ENCODE measurements around the gene DLAT. TPM values are rescaled to one million over a fixed set of nuclear protein-coding genes. Genes with fewer than 3 reads are reported as not detected.
A peak's percentile ranks its signal among the peaks of the same experiment; 100 is the strongest.

The DLAT gene
- total RNA-seq (28.8 TPM), polyA plus RNA-seq (13.3 TPM)
- long read RNA-seq, donor 1, partial matches to known transcripts = 0 of 1 reads
- long read RNA-seq, donor 1, other reads (novel, unspliced or antisense) = 0 of 1 reads
- long read RNA-seq, donor 2 = 0 reads
- long read RNA-seq, donor 3, full-length matches to known transcripts = 7 of 7 reads
- long read RNA-seq, donor 3, partial matches to known transcripts = 0 of 7 reads
- long read RNA-seq, donor 3, other reads (novel, unspliced or antisense) = 0 of 7 reads
- long read RNA-seq, donor 4, full-length matches to known transcripts = 4 of 4 reads
- long read RNA-seq, donor 4, partial matches to known transcripts = 0 of 4 reads
- long read RNA-seq, donor 4, other reads (novel, unspliced or antisense) = 0 of 4 reads
- long read RNA-seq, donor 5, full-length matches to known transcripts = 7 of 7 reads
- long read RNA-seq, donor 5, partial matches to known transcripts = 0 of 7 reads
- long read RNA-seq, donor 5, other reads (novel, unspliced or antisense) = 0 of 7 reads
- long read RNA-seq, donor 6, full-length matches to known transcripts = 7 of 7 reads
- long read RNA-seq, donor 6, partial matches to known transcripts = 0 of 7 reads
- long read RNA-seq, donor 6, other reads (novel, unspliced or antisense) = 0 of 7 reads
- long read RNA-seq, donor 7, full-length matches to known transcripts = 10 of 15 reads
- long read RNA-seq, donor 7, partial matches to known transcripts = 5 of 15 reads
- long read RNA-seq, donor 7, other reads (novel, unspliced or antisense) = 0 of 15 reads
- long read RNA-seq, donor 8, full-length matches to known transcripts = 6 of 6 reads
- long read RNA-seq, donor 8, partial matches to known transcripts = 0 of 6 reads
- long read RNA-seq, donor 8, other reads (novel, unspliced or antisense) = 0 of 6 reads
- long read RNA-seq, donor 9 = 0 reads
- long read RNA-seq, donor 10, full-length matches to known transcripts = 3 of 3 reads
- long read RNA-seq, donor 10, partial matches to known transcripts = 0 of 3 reads
- long read RNA-seq, donor 10, other reads (novel, unspliced or antisense) = 0 of 3 reads

DNA sequence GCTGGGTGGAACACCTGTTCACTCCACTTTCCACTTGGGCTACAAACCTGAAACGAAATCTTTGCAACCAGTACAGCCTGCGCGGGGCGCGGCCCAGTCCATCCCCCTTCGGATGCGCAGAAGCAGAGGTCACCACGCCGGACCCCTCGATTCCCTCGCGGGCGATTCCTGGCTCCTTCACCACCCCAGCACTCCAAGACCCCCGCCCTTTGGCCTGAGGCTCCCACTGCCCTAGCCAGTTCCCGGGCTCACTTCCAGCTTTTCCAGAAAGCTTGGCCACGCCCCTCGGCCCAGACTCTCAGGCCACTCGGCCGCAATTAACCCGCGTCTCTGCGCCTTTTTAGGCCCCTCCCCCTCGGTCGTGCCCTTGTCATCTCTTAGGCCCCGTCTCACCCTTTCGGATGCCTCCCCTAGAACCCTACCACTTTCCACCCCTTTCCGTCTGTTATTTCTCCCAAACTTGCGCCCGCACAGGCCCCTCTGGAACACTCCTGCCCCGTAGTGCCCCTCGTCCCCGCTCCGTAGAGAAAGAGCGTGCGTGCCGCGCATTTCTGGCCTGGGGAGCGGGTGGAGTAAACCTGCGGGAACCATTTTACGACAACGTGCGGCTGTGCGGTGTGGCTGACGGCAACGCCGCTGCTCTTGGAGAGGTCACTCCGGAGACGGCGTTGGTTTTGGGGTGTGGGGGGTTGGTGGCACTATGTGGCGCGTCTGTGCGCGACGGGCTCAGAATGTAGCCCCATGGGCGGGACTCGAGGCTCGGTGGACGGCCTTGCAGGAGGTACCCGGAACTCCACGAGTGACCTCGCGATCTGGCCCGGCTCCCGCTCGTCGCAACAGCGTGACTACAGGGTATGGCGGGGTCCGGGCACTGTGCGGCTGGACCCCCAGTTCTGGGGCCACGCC lies at the start of gene DLAT:
Gene DLAT, plus strand, starts transcription at position 636 of the 906 bp plus-strand sequence. Its CDS starts 65 bp downstream, at position 701.
- Histone ChIP-seq H3K4me3 (ENCODE audit: low read length in 2 of 2) (peak within 1 kb of the TSS; percentile 69 to 99), H3K36me3 (ENCODE audit: control insufficient read depth in 2 of 2, insufficient read depth in 2 of 2, low read length in 1 of 2) (peaks cover 13 to 19% of the 10 kb centered on the region in 2 donors), H3K9me3 (ENCODE audit: control insufficient read depth in 2 of 2, insufficient read depth in 1 of 2, low read length in 1 of 2) (peaks cover 0 to 3% of the 10 kb centered on the region in 2 donors), H3K4me1 (ENCODE audit: control insufficient read depth in 2 of 2, insufficient read depth in 2 of 2, low read length in 2 of 2) (peaks cover 0 to 8% of the 10 kb centered on the region in 2 donors), H3K27ac (ENCODE audit: low read depth in 1 of 2, low read length in 1 of 2) (peak within 1 kb of the TSS; percentile 66 to 77), H3K27me3 (ENCODE audit: control insufficient read depth in 2 of 2, insufficient read depth in 1 of 2, low read length in 1 of 2) (no peaks in the 10 kb centered on the region)
- under 1% methylated on average over 71 of the region's 71 CpGs for WGBS
- peak; percentile 55 to 89 (median 70) for DNase-seq (ENCODE audit: low read depth in 6 of 9, low spot score in 9 of 9)

- peaks cover 2 to 29% of the 10 kb centered on the region in 2 donors for H3K27me3 ChIP-seq (ENCODE audit: control insufficient read depth in 2 of 2, insufficient read depth in 1 of 2, low read length in 1 of 2)
- 98% methylated on average over 7 of the region's 7 CpGs for WGBS
- H3K4me3 ChIP-seq (ENCODE audit: low read length in 2 of 2) = no peak overlapping the region
- no peak overlapping the region for H3K27ac ChIP-seq (ENCODE audit: low read depth in 1 of 2, low read length in 1 of 2)
- peaks cover 5 to 6% of the 10 kb centered on the region in 2 donors for H3K4me1 ChIP-seq (ENCODE audit: control insufficient read depth in 2 of 2, insufficient read depth in 2 of 2, low read length in 2 of 2)
- no peak for DNase-seq (ENCODE audit: low read depth in 6 of 9, low spot score in 9 of 9)
- H3K36me3 ChIP-seq (ENCODE audit: control insufficient read depth in 2 of 2, insufficient read depth in 2 of 2, low read length in 1 of 2) = no peaks in the 10 kb centered on the region
- H3K9me3 ChIP-seq (ENCODE audit: control insufficient read depth in 2 of 2, insufficient read depth in 1 of 2, low read length in 1 of 2) = no peaks in the 10 kb centered on the region
Observed at GRCh38 chr11:111976119-111976766, 49.0 kb upstream of the DLAT start.

- 61% methylated on average over 21 of the region's 21 CpGs for WGBS
- Histone ChIP-seq H3K36me3 (ENCODE audit: control insufficient read depth in 2 of 2, insufficient read depth in 2 of 2, low read length in 1 of 2) (no peaks in the 10 kb centered on the region), H3K4me1 (ENCODE audit: control insufficient read depth in 2 of 2, insufficient read depth in 2 of 2, low read length in 2 of 2) (peaks cover 5 to 6% of the 10 kb centered on the region in 2 donors), H3K9me3 (ENCODE audit: control insufficient read depth in 2 of 2, insufficient read depth in 1 of 2, low read length in 1 of 2) (no peaks in the 10 kb centered on the region), H3K4me3 (ENCODE audit: low read length in 2 of 2) (peak overlapping the region in 1 of 2 donors; percentile 47), H3K27ac (ENCODE audit: low read depth in 1 of 2, low read length in 1 of 2) (no peak overlapping the region), H3K27me3 (ENCODE audit: control insufficient read depth in 2 of 2, insufficient read depth in 1 of 2, low read length in 1 of 2) (peaks cover 2 to 29% of the 10 kb centered on the region in 2 donors)
- DNase-seq (ENCODE audit: low read depth in 6 of 9, low spot score in 9 of 9) = no peak
Observed at GRCh38 chr11:111976767-111977145, 48.5 kb upstream of the DLAT start.

DNA sequence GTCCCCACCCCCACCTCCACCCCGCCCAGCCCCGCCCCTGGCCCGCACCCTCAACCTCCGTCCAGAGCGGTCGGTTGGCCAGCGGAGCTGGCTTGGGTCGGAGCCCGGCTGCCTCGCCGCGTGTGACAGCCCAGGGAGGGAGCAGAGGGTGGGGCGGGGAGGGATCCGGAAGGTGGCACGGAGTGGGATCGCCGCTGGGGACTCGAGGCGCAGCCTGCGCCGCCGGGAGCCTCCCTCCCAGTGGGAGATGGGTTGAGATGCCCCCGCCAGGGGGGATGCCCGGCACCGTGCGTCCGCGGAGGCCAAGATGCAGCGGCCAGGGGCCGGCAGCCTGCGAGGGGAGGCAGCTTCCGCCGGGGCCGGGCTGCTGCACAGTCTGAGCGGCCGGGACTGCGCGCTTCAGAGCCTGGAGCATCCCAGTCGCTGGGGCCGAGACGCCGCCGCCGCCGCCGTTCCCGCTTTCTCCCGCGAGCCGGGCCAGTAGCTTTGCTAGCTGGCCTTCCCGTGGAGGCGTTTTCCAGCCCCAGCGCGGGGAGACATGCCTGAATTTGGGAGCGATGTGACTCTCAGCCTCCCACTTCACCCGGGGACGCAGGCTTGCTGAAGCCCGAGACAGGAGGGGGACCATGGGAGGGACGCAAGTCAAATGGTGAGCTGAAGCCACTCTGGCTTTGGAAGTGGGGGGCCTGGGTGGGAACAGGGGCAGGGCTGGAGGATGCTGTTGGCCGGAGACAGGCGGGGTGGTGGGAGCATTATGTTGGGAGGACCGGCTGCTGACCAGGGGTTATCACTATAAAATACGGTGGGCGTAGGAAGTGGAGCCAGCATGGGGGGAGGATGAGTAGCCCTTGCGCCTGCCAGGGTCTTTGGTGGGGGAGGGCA lies 47.8 kb upstream of the DLAT start:
- H3K36me3 ChIP-seq (ENCODE audit: control insufficient read depth in 2 of 2, insufficient read depth in 2 of 2, low read length in 1 of 2) = no peaks in the 10 kb centered on the region
- no peaks in the 10 kb centered on the region for H3K9me3 ChIP-seq (ENCODE audit: control insufficient read depth in 2 of 2, insufficient read depth in 1 of 2, low read length in 1 of 2)
- peaks cover 2 to 29% of the 10 kb centered on the region in 2 donors for H3K27me3 ChIP-seq (ENCODE audit: control insufficient read depth in 2 of 2, insufficient read depth in 1 of 2, low read length in 1 of 2)
- 6% methylated on average over 65 of the region's 65 CpGs for WGBS
- H3K4me3 ChIP-seq (ENCODE audit: low read length in 2 of 2) = peak overlapping the region; percentile 22 to 47
- H3K4me1 ChIP-seq (ENCODE audit: control insufficient read depth in 2 of 2, insufficient read depth in 2 of 2, low read length in 2 of 2) = peaks cover 5 to 6% of the 10 kb centered on the region in 2 donors
- H3K27ac ChIP-seq (ENCODE audit: low read depth in 1 of 2, low read length in 1 of 2) = no peak overlapping the region
- peak in 2 of 9 donors; percentile 3 to 10 for DNase-seq (ENCODE audit: low read depth in 6 of 9, low spot score in 9 of 9)

DNA sequence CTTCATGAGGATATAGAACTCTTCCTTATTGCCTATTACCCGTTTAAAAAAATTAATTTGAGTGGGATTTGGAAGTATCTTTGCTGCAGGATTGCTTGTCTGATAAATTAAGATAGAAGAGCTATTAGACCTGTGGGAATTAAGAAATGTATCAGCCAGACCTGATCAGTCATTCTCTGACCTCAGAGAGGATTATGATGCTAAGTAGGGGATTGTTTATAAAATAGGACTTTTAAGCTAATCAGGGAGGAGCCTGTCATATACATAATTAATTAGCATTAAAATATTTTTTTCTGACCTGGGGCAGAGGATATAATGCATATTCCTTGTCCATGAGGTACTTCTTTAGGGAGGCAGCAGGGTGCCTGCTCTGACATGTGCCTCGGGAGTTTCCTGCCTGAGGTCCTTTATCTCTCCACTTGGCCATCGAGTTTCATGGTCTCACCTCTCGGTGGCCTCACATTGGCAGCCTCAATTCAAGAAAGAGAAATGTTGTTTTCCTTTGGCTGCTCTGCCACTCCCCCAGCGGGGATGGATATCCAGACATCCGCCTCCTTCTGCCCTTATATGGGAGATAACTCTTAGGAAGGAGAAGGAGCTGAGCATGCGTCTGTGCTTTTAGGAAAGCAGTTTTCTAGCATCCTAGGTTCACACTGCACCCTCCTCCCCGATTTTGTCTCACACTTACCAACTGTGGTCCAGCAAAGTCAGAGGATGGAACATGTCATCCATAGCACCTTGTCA lies 47.0 kb upstream of the DLAT start:
- no peak overlapping the region for H3K4me3 ChIP-seq (ENCODE audit: low read length in 2 of 2)
- H3K4me1 ChIP-seq (ENCODE audit: control insufficient read depth in 2 of 2, insufficient read depth in 2 of 2, low read length in 2 of 2) = peaks cover 5 to 6% of the 10 kb centered on the region in 2 donors
- WGBS = 64% methylated on average over 8 of the region's 8 CpGs
- H3K9me3 ChIP-seq (ENCODE audit: control insufficient read depth in 2 of 2, insufficient read depth in 1 of 2, low read length in 1 of 2) = no peaks in the 10 kb centered on the region
- no peak overlapping the region for H3K27ac ChIP-seq (ENCODE audit: low read depth in 1 of 2, low read length in 1 of 2)
- DNase-seq (ENCODE audit: low read depth in 6 of 9, low spot score in 9 of 9) = no peak
- H3K36me3 ChIP-seq (ENCODE audit: control insufficient read depth in 2 of 2, insufficient read depth in 2 of 2, low read length in 1 of 2) = peaks cover 0 to 2% of the 10 kb centered on the region in 2 donors
- peaks cover 2 to 29% of the 10 kb centered on the region in 2 donors for H3K27me3 ChIP-seq (ENCODE audit: control insufficient read depth in 2 of 2, insufficient read depth in 1 of 2, low read length in 1 of 2)

DNA sequence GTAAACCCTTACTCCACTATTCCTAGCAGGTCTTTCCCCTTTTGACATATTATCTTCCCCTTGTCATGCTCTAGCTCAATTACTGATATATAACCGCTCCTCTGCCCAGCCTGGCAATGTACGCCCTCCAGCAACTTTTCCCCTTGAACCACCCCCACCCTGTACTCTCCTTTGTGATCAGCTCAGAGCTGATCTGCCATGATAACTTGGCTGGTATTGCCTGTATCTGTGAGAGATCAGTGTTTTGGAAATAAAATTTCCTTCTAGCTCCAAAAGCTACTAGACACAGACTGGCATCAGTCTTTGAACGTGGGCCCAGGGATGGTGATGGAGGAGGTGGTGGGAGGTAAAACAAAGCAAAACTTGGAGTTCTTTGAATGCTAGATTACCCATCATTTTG lies 45.1 kb upstream of the DLAT start:
- no peak overlapping the region for H3K27ac ChIP-seq (ENCODE audit: low read depth in 1 of 2, low read length in 1 of 2)
- WGBS = 95% methylated on average over 3 of the region's 3 CpGs
- H3K4me1 ChIP-seq (ENCODE audit: control insufficient read depth in 2 of 2, insufficient read depth in 2 of 2, low read length in 2 of 2) = peaks cover 5 to 6% of the 10 kb centered on the region in 2 donors

DNA sequence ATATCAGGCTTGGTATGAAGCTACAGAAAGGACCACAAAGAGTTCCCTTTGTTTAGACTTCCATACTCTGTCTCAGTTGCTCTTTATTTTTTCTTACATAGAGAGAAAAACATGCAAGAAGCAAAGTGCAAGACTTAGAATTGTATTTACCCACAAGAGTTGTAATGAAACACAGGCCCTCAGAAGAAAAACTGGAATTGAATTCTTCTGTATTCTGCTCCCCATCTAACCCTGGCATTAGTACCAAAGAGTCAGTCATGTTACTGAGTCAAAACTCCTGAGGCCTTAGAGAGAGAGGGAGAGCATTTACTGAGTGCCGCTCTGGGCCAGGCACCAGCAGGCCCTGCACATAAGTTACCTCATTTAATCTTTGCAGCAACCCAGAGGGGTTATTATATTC lies 43.9 kb upstream of the DLAT start:
- H3K9me3 ChIP-seq (ENCODE audit: control insufficient read depth in 2 of 2, insufficient read depth in 1 of 2, low read length in 1 of 2) = no peaks in the 10 kb centered on the region
- H3K27ac ChIP-seq (ENCODE audit: low read depth in 1 of 2, low read length in 1 of 2) = no peak overlapping the region
- WGBS = 97% methylated on average over 1 of the region's 1 CpG
- peaks cover 5 to 6% of the 10 kb centered on the region in 2 donors for H3K4me1 ChIP-seq (ENCODE audit: control insufficient read depth in 2 of 2, insufficient read depth in 2 of 2, low read length in 2 of 2)
- no peak for DNase-seq (ENCODE audit: low read depth in 6 of 9, low spot score in 9 of 9)
- peaks cover 0 to 2% of the 10 kb centered on the region in 2 donors for H3K36me3 ChIP-seq (ENCODE audit: control insufficient read depth in 2 of 2, insufficient read depth in 2 of 2, low read length in 1 of 2)
- H3K4me3 ChIP-seq (ENCODE audit: low read length in 2 of 2) = no peak overlapping the region
- peaks cover 2 to 26% of the 10 kb centered on the region in 2 donors for H3K27me3 ChIP-seq (ENCODE audit: control insufficient read depth in 2 of 2, insufficient read depth in 1 of 2, low read length in 1 of 2)

More for the DNA sequence above, 45.1 kb upstream of the DLAT start:
- Histone ChIP-seq H3K36me3 (ENCODE audit: control insufficient read depth in 2 of 2, insufficient read depth in 2 of 2, low read length in 1 of 2) (peaks cover 0 to 2% of the 10 kb centered on the region in 2 donors), H3K27me3 (ENCODE audit: control insufficient read depth in 2 of 2, insufficient read depth in 1 of 2, low read length in 1 of 2) (peaks cover 2 to 29% of the 10 kb centered on the region in 2 donors), H3K4me3 (ENCODE audit: low read length in 2 of 2) (no peak overlapping the region), H3K9me3 (ENCODE audit: control insufficient read depth in 2 of 2, insufficient read depth in 1 of 2, low read length in 1 of 2) (no peaks in the 10 kb centered on the region)
- no peak for DNase-seq (ENCODE audit: low read depth in 6 of 9, low spot score in 9 of 9)

Measured in thymus (tissue), 14 donors.